Raji (cell line): ENCODE results near the gene ERAL1.

Source experiments
- POLR2A ChIP-seq: IDR thresholded peaks from 2 replicates; pipeline ENCODE4 v1.6.1; 2011; ENCODE audit warnings: low read depth, low read length, control low read depth; ENCODE audit not compliant: insufficient read depth

The ERAL1 gene

GRCh38 chr17:28904800-28905199 is 50.0 kb downstream of the ERAL1 start:
- TF ChIP-seq POLR2A = no peak

GRCh38 chr17:28906276-28906675 is 51.5 kb downstream of the ERAL1 start:
- no peak for TF ChIP-seq POLR2A

- no peak for TF ChIP-seq POLR2A
These were observed 52.1 kb downstream of the ERAL1 start for GRCh38 chr17:28906706-28907438.

- TF ChIP-seq POLR2A = no peak
These were observed 53.1 kb downstream of the ERAL1 start for GRCh38 chr17:28907709-28908475.

- TF ChIP-seq POLR2A = no peak
These were observed 53.9 kb downstream of the ERAL1 start for GRCh38 chr17:28908640-28909167.

GRCh38 chr17:28910534-28910933 is 55.7 kb downstream of the ERAL1 start:
- no peak for TF ChIP-seq POLR2A
